8988T (cell line): ENCODE results near the gene MOV10.
"Not testable (repeated sequence)": the region's sequence is repeated elsewhere in the genome, so short reads cannot be mapped to it uniquely, and the experiment has no call there.

ENCODE experiments used
- DNase-seq: peaks from one replicate; pipeline ENCODE4 v3.0.0; 2011

The MOV10 gene

DNA sequence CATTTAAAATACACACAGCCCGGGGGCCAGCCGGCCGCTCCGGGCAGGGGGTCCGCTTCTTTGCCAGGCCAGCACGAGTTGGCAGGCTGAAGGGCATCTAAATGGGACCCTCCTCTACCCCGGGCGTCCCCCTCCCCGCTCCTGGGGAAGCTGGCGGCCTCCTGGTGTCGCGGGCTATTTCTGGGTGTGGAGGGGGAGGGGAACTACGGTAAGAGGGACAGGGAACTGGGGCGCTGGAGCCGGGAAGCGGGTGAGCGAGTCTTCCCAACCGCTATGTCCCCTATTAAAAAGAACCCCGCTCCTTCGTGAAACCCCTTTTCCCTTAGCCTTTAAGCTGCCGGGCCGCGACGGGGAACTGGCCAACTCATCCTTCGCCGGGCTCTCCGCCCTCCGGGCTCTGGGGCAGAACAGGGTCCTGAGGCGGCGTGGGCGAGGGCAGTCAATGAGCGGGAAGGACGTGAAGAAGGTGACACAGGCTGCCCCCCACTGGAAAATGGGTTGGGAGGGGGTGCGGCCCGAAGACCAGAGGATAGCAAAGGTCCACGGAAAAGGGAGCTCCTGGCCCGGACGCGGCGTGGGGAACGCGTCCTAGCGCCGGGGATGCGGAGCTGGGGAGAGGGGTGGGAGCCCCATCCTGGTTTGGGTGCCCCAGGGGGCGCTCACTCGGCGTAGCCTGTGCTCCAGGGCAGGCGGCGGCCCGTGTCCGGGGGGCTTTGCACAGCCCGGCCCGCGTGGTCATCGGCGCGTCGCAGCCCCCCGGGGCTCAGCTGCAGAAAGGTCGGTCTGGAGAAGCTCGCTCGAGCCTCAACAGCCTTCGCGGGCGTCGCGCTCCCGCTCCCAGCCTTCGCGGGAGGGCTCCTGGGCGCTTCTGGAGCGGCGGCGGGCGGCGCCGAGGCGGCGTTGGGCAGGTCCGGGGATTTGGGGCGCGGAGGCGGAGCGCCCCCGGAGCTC lies 40.1 kb downstream of the MOV10 start:
- no peak for DNase-seq

DNA sequence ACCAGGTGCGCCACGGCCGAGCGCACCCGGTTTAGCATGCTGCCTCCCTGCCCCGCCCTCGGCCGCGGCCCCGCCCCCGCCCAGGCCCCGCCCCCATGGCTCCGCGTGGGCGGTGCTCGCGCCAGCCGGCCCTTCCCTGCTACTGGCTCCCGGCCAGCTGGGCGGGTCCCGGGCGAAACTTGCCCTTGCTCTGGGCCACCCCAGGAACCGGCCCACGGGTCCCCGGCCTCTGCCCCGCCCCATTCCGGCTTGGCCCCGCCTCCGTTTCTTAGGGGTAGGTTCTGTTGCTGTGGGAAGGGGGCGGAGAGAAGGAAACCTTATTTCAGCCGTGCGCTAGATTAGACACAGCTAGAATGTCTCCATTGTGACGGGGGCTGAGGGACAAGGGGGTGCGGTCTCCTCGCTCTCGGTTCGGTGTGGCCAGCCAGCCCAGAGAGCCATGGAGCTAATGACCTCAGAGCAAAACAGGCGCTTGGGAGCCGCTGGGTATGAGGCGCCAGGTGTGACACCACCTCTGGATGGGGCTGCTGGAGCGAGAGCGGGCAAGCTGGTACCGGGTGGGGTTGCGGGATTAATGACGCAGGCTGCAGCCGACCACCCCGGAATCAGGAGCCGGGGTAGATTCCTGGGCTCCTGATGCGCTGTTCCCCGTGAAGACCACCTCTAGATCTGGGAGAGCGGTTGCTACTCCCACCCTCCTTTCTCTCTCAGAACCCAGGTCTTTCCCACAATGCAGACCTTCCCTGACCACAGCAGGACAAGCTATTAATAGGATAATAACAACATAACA lies 41.0 kb downstream of the MOV10 start, which contains the start of gene PPM1J:
Gene PPM1J (minus strand): TSS at position 69 of the 790 bp plus-strand sequence. CDS start 31 bp downstream, at position 38.
- DNase-seq = peak; percentile 92

DNA sequence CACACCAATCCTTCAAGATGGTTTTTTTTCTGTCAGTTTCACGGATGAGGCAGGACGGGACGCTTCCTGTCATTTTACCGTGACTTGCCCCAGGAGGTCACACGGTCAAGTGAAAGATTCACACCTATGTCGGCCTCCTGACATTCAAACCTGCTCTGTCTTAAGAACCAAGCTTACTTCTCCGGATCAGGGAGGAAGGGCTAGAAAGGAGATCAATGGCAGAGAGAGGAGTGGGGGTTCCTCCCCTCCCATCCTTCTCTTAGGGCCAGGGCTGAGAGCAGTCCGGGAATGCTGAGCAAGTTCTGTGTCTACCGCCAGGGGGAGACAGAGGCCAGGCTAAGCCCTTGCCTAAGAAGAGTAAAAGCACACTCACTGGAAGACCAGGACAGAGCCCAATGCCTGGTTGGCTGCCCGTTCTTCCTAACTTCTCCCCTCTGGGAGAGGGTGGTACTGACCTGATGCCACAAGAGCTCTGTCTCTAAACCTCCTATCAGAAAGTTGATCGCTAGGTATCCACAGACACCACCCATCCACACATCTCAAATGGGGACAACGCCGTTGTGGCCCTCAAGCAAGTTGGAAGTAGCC lies 41.8 kb downstream of the MOV10 start:
- DNase-seq = peak; percentile 88

DNA sequence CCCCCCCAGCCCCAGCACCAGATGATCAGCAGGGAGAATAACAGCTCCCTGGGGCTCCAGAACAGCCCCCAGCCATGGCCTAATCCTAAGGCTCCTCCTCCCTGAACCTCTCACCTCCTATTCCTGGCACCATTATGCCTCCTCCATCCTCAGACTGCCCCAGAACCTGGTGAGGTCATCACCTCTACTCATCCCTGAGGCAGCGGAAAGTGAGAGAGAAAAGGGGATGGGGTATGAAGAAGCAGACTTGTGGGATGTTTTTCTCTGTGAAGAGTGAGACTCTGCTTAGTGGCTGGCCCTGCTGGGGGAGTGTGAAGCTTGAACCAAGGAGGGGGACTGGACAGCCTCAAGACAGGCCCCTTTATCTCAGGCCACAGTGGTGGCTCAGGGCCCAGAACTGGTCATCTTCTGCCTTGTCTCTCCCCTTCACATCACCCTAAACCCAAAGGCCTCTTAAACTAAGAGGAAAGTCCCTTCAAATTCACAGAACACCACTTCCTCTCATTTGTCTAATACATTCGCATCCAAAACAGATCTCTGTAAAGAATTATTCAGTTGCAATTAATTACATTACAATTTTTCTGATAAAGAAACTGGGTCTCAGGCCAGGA lies 42.9 kb downstream of the MOV10 start:
- no peak for DNase-seq

DNA sequence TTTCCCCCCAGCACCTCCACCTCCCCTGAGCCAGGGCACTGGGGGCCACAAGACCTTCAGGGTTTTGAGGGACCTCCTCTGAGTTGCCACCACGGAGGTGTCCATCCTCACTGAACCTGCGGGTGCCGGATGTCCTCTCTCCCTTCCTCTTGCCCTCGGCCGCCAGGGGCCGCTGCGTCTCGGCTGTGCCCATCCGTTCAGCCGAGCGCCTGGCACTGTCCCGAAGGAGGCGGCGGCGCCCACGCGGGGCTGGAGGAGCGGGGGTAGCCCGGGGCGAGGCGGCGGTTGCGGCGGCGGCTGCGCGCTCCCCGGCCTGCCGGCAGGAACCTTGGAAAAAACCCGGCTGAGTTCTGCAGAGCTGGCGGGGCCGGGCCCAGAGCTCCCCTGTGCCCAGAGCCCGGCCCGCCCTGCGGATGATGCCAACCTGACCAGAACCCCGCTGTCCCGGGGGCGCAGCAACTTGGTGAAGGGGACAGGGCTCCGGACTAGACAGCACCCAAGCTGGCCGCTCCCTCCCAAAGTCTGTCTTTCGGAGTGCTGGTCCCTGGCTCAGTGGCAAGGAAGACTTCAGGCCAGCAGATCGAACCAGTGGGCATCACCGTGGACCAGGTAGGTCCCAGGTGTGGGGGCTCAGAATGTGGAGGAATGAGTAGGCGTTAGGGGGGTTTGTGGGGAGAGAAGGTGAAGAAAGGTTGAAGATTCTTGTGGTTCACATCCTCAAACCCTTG lies 44.4 kb downstream of the MOV10 start:
- DNase-seq = peak; percentile 74

DNA sequence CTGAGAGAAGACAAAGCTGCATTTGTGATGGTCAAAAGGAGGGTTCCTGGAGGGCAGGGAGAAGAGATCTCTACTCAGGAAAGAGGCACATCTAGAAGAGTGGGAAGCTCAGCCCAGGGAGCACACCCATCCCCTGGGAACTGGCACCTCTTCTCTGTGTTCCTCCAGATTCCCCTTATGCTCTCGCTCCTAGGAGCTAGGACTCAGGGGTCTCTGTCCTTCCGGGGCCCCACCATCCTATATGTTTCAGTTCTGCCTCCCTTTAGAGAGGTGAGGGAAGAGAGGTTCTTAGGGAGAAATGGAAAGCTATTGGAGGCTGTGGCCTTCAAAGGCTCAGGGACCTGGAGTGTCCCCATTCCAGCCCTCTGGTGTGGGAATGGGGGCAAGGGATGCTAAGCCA lies 45.2 kb downstream of the MOV10 start:
- no peak for DNase-seq

DNA sequence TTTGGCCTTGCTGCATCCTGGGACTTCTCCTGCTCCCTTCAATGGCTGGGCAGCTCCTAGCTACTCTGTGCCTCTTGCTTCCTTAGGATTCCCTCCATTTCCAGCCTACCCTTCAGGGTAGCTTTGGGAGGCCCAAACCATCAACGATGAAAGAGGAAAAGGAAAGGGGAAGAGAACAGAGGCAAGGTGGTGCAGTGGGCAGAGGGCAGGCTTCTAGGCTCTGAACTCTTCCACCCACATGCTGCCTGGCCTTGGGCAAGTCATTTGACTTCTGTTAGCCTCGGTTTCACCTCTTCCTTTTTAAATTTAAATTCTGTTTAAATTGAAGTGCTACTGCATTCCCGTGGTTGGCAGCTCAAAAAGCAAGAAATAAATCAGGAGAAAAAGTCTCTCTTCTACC lies 46.3 kb downstream of the MOV10 start:
- DNase-seq = no peak

DNA sequence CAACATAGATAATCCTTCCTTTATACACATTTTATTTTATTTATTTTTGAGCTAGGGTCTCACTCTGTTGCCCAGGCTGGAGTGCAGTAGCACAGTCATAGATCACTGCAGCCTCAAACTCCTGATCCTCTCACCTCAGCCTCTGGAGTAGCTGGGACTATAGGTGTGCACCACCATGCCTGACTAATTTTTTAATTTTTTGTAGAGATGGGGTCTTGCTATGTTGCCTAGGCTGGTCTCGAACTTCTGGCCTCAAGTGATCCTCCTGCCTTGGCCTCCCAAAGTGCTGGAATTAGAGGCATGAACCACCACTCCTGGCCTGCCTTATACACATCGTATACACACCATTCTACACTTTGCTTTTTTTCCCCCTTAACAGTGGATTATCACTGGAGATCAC lies 46.8 kb downstream of the MOV10 start:
- DNase-seq = not testable (repeated sequence)

DNA sequence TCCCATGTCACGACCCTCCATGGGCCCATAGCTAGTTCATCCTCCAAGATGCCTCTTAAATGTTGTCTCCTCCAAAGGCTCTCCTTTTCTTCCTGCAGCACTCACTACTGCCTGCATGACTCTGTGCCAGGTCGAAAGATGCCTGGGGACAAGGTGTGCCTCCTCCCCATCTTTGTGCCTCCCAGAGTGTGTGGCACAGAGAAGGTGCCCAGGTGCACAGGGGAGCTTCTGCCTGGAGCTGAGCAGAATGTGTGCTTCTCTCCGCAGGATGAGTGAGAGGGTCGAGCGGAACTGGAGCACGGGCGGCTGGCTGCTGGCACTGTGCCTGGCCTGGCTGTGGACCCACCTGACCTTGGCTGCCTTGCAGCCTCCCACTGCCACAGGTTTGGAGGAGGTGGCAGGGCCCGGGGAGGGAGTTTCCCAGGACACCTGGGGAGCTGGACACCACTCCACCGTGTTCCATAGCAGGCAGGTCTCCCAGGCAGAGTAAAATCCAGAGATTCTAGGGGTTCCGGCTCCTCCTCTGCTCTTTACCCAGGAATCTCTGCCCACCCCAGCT lies 47.6 kb downstream of the MOV10 start:
- no peak for DNase-seq

DNA sequence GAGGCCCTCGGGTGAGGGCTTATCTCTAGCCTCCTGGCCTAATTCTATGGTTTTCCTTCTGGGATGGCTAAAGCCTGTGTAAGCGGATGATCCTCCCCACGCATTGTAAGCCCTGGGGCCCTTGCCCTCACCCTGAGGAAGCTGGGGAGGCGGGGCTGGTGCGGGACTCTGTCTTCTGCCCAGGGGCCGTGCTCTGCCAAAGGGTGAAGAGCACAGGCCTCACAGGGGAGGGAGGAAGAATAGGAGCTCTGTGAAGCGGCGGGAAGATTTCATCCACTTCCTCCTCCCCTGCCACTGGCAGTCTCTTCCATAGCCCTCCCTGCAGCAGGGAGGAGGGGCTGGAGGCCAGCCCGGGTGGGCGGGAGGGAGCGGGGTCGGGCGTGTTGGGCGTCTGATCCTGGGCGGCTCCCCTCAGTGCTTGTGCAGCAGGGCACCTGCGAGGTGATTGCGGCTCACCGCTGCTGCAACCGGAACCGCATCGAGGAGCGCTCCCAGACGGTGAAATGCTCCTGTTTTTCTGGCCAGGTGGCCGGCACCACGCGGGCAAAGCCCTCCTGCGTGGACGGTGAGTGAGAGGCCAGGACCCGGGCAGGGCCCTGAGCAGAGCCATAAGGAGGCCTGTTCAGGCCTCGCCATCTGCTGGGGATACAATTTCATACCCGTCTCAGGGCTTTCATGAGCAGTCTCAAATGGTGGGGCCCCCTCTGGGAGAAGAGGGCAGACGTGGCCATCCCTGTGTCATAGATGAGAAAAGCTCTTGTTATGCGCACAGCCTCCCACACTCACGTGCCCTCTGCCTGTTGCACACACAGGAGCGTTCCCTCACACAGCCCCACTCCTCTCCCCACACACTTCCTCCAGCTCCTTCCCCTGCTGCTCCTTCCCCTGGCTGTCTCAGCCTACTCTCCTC lies 48.4 kb downstream of the MOV10 start:
- DNase-seq = no peak

DNA sequence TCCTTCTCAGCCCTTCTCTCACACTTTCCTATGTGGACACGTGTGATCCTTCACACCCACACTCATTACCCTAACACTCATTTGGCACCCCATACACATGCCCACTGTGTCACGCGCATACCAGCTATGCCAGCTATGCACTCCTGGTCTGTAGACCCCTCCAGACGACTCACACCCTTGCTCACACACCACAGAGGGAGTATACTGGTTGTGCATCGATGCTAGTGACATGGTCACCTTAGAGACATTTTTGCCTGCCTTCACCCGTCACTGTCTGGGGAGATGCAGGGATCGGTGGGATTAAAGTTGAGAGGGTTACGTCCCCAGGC lies 49.0 kb downstream of the MOV10 start:
- no peak for DNase-seq

DNA sequence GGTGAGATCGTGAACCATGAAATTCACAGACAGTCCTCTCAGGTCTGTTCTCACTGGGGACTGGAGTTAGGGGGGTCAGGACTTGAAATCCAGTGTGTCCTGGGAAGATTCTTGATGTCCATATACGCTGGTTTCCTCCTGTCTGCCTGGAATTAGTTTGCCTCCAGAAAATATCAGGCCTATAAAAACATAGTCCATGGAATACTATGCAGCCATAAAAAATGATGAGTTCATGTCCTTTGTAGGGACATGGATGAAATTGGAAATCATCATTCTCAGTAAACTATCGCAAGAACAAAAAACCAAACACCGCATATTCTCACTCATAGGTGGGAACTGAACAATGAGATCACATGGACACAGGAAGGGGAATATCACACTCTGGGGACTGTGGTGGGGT lies 49.8 kb downstream of the MOV10 start:
- not testable (repeated sequence) for DNase-seq

DNA sequence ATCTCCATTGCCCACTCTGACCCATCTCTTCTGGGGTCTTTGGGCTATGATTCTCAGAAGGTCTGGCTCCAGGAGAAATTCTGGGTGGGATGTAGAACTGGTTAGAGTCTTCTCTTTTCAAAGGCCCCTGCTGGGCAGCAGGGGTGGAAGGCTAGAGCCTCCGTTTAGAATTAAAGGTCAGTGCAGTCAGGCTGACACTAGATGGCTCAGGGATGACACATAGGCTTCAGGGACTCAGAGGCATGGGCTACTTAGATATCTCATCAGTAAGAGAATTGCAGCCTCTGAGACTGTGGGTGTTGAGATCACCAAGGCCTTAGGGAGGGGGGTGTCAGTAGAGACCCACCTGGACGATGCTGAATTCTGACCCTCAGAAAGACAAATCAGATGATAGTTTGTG lies 53.3 kb downstream of the MOV10 start:
- DNase-seq = no peak

DNA sequence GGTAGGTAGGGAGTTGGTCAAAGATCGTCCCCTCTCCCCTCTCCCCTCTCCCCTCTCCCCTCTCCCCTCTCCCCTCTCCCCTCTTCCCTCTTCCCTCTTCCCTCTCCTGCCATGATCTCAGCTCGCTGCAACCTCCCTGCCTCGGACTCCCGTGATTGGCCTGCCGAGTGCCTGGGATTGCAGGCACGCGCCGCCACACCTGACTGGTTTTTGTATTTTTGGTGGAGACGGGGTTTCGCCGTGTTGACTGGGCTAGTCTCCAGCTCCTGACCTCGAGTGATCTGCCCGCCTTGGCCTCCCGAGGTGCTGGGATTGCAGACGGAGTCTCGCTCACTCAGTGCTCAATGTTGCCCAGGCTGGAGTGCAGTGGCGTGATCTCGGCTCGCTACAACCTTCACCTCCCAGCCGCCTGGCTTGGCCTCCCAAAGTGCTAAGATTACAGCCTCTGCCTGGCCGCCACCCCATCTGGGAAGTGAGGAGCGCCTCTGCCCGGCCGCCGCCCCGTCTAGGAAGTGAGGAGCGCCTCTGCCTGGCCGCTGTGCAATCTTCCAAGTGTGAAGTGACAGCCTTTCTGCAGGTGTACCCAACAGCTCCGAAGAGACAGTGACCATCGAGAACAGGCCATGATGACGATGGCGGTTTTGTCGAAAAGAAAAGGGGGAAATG lies 54.0 kb downstream of the MOV10 start:
- not testable (repeated sequence) for DNase-seq

DNA sequence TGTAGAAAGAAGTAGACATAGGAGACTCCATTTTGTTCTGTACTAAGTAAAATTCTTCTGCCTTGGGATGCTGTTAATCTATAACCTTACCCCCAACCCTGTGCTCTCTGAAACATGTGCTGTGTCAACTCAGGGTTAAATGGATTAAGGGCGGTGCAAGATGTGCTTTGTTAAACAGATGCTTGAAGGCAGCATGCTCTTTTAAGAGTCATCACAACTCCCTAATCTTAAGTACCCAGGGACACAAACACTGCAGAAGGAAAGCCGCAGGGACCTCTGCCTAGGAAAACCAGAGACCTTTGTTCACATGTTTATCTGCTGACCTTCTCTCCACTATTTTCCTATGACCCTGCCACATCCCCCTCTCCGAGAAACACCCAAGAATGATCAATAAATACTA lies 54.6 kb downstream of the MOV10 start:
- DNase-seq = not testable (repeated sequence)

DNA sequence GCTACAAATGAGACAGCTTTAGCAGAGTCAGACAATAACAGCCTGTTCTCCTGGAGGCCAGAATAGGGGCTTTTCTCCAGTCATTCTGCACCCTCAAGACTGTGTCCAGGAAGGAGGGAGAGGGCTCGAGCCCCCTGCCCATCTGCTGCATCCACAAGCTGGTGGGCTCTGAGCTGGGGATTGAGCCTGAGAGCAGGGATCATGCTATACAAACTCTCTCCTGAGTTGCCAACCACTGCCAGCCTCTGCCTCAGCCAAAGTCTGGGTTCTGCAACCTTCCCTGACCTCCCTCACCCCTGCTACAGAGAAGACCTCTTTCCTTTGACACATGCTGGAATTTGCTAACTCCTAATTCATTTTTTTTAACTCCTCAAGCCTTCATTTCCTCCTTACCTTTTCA lies 55.5 kb downstream of the MOV10 start:
- DNase-seq = no peak

DNA sequence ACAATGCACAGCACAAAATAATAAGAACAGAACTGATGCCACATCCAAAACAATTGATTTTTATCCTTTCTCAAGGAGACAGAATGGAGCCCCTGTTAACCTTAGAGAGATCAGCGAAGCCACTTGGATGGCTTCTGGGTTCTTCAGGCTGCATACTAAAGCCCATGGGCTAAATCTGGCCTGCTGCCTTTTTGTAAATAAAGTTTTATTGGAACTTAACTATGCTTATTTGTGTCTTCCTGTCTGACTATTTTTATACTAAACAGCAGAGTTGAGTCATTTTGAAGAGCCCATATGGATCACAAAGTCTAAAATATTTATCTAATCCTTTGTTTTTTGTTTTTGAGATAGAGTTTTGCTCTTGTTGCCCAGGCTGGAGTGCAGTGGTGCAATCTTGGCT lies 57.0 kb downstream of the MOV10 start:
- DNase-seq = no peak

DNA sequence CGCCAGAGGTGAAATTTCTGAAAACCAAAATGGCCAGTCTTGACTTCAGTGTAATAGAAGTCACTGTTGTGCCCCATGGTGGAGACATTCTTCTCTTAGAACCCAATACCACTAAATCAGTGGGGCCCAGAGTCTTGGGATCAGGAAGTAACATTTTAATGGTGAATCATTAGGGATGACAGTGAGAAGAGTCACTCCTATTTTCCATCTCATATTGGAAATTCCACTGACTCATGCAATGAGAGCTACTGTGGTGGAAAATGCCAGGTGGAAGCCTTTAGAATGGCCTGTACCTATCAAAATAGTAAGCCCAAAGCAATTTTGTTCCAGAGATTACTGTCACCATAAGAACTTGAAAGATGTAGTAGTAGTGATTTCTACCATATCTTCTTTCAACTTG lies 61.3 kb downstream of the MOV10 start:
- peak; percentile 60 for DNase-seq

DNA sequence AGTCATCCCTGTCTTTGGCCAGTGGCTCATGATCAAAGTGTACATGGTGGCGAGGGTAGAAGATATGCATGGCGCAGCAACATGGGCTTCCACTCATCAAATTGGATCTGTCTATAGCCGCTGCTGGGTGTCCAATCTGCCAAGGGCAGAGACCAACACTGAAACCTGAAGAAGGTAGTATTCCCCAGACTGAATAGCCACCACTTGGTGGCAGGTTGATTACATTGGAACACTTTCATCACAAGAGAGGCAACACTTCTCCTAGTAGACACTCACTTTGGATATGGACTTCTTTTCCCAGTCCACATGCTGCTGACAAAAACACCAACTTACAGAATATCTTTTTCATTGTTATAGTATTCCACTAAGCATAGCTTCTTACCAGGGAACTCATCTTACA lies 63.1 kb downstream of the MOV10 start:
- DNase-seq = no peak
